Measurements from ENCODE around the gene THBS4.

THBS4 gene

DNA sequence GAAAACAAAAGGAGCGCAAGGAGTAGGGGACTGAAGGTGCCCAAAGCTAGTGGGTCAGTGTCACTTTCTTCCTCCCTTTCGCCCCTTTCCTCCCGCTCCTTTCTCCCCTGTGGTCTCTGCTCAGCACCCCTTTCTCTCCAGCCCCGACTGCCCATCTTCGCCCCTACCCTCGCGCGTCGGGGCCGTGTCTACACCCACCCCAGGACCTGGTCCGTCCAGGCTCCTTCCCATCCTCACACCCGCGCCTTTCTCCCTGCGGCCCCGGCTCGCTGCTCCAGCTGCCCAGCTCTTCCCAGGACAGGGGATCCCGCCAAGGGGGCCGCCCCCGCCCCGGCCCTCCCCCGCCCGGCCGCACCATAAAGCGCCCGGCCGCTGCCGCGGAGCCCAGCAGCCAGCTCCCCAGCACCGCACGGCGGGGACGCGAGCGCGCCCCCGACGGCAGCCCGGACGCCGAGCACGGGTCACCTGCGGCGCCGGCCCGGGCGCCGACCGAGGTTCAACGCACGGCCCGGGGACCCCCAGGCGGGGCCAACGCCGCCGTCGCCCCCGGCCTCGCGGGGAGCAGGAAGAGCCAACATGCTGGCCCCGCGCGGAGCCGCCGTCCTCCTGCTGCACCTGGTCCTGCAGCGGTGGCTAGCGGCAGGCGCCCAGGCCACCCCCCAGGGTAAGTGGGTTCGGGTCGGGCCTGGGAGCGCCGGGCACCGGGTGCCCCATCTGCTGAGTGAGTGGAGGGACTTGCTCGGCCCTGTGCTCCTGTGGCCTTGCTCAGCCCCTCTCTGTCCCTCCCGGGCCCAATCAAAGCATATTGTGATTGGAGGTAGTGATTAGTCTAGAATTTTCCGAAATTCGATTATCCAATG, at the start of gene THBS4:
Gene THBS4 (plus strand): TSS at position 387 of the 860 bp plus-strand sequence. CDS start 190 bp downstream, at position 577.
- DNase-seq (ENCODE audit: low read depth in 2 of 2): no peak

DNA sequence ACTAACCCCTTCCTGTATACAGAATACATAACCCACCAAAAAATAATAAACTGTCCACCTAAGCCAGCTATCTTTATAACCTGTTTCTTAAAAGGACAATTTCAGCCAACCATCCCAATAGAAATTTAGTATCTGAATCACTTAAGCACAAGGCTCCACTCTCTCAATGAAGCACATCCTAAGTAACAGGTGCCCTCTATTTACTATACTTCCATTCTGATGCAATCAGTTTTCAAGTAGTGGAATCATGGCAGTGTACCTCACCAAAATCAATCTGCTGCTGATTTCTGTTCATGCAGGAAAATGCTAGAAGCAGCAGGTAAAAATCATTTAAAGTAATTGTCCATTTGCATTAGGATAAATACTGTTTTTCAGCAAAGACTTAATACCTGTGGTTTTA, 48.9 kb upstream of the THBS4 start:
- DNase-seq (ENCODE audit: low read depth in 2 of 2): no peak

DNA sequence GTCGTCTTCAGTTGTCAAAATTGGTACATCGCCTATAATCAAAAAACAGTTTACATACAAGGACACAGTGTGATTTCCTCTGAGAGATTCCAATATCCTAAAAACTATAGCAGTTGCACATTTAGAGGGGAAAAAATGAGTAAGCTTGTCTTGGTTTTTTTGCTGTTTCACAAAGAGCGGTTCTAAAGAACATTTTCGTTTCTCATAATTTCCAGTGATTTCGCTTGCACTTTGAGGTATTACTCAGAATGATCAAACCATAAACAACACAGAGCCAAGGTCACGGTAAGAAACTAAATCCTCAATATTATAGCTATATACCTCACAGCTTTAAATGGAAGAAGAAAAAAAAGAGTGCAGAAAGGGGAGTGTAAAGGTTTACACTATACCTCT, 44.9 kb upstream of the THBS4 start:
- DNase-seq (ENCODE audit: low read depth in 2 of 2): no peak

DNA sequence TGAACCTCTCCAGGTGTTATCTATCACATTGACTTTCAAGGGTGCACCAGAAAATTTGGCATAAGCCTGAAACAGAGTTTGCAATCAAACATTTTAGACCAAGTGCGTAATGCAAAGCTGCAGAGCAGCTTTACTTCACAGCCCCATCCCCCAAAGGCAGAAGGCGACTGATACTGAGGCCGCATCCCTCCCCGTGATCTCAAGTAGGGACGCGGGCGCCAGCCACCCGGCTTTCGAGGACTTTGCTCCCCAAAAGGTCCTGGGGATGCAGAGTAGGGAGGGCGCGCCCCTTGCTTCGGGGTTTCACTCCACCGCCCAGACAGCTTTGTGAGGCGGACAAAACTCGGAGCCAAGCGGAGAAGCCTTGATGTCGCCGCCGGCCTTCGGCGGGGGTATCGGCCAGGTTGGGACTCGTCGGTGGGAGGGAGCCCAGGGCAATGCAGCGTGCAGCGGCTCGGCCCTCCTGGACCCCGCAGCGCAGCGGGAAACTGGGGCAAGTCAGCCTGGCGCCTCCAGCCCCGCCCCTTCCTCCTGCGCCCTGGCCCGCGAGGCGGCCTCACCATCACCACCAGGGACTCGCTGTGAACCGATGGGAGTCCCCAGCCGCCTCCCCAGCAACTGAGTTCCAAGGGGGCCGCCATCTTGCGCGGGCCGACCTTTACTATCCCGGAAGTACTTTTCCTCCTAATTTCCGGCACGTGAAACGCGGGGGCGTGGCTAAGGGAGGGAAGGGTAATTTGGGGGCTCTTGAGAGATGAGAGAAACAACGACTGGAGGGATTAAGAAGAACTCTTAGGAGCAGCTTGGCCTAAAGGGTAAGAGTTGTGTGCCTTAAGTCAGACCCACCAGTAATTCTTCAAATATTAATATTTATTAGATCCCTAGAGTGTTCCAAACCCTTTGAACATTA, 44.3 kb upstream of the THBS4 start, which contains the start of gene MTX3:
Gene MTX3 (minus strand): TSS at position 665 of the 910 bp plus-strand sequence. CDS start 24 bp downstream, at position 641.
- DNase-seq (ENCODE audit: low read depth in 2 of 2): peak; percentile 72 to 83

DNA sequence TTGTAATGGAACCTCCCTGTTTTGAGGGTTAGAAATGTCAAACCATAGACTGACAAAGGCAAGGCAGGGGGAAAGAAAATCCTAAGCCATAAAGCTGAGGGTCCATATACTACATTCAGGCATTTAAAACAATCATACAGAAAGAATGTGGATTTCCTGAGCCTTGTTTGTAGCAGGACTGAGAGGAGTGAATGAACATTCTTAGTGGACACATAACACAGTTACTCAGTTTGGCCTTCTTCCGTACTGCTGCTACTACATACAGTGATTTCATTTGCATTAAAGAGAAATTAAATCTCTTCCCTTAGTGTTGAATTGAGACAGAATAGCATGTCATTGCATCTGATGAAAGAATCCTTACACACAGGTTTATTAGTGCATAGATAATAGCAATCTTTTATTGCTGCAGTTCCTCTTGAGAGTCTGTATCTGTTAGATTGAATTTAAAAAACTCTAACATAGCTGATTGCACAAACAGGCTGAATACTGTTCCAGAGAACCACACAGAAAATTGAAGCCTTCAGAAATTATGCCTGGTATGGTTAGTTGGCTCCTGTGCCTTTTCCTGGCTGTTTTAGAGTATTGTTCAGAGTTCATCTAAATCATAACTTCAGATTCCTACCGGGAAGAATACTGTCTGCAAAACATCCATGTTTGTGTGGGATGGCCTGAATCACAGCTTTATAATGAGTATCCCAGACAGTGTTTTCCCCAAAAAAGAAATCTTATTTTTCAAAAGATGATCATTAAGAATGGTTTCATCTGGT, 42.1 kb upstream of the THBS4 start:
- no peak for DNase-seq (ENCODE audit: low read depth in 2 of 2)

DNA sequence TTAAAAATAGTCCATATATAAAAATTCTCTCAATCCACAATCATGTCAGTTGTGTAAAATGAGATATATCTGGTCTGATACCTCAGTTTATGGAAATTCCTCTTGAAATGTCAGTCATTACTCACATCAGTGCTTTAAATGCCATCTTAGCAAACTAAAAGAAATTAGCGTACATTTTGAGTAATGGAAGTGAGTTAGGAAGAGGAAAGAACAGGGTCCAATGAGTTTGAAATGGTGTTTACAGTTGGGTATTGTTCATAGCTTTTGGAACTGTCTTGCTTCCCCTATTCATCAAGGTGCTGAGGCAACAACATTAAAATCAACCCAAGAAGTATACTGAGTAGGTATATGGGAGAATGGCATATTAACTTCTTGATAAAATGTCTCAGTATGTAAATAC, 35.4 kb upstream of the THBS4 start:
- no peak for DNase-seq (ENCODE audit: low read depth in 2 of 2)

DNA sequence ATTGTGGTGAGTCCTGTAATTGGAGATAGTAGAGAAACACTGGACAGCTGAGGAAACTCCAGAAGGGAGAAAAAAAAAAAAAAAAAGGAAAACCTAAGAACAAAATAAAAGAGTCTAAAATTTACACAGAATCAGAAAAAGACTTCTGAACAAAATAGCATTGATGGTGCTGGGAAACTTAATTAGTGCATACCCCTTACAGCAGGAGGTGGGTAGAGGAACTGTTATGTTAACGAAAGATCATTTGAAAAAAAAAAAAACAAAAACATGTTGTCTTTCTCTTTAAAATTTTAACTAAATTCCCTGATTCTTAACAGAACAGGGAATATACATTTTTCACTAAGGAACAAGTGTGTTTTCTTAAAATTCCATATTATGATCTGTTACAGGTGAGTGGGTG, 32.5 kb upstream of the THBS4 start:
- no peak for DNase-seq (ENCODE audit: low read depth in 2 of 2)

DNA sequence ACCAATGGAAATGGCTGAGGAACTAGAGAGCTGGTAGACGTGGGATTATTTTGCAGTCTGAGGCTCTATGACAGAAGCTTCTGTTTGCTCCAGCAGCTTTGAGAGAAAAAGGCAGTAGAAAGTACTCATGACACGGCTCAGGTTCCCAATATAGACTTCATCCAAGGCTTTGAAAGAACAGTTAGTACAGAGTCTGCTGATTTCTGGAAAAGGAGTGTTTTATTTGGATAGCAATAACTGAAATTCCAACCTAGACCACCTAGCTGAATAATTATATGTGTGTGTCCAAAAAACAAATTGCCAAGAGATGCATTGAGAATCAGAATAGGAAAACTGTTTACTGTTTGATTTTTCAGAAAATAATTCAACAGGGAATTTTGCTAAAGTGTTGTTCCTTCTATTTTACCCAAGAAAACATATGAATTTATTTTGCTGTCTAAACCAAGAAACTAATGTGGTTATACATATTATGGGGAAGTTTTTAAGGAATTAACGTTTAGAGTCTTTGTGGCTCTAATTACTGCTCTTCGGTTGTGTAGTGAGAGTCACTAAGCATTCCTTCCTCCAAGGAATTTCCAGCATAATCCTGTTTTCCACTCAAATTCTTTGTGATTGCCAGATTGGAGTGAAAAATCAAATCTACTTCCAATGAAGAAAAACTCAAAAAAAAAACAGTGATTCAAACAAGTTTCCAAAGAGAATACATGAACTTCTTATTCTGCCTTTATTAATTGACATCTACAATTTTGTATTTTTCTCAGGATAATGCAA, 26.0 kb upstream of the THBS4 start:
- no peak for DNase-seq (ENCODE audit: low read depth in 2 of 2)

DNA sequence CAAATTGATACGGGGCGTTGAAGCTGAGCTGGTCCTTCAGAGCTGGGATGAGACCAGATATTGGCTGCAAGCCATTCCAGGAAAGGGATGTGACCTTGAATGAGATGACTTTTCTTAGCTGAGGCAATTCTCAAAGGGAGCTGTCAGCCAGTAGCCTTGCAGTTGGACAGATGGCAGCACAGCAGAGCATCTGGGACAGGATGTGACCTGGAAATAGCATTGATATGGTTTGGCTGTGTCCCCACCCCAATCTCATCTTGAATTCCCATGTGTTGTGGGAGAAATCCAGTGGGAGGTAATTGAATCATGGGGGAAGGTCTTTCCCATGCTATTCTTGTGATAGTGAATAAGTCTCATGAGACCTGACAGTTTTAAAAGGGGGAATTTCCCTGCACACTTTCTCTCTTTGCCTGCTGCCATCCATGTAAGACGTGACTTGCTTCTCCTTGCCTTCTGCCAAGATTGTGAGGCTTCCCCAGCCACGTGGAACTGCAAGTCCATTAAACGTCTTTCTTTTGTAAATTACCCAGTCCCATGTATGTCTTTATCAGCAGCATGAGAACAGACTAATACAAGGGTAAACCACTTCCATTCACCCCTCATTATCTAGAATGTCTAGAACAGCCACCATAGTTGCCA, 24.3 kb upstream of the THBS4 start:
- no peak for DNase-seq (ENCODE audit: low read depth in 2 of 2)

DNA sequence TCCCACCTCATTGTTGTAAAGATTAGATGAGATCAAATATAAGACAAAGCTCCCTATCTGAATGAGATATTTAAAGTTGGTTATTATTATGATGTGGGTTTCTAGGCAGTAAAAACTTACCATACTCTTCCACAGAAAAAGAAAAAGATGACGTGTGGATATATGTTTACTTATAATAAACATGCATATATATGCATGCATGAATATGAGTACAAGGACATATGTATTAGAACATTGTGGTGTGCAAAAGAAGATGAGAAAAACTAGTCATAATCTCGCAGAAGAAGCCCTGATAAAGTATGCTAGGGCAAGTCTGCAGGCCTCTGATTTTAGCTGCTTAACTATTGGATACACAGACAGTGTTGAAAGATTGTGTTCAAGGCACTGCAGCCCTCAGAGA, 10.1 kb upstream of the THBS4 start:
- no peak for DNase-seq (ENCODE audit: low read depth in 2 of 2)

DNA sequence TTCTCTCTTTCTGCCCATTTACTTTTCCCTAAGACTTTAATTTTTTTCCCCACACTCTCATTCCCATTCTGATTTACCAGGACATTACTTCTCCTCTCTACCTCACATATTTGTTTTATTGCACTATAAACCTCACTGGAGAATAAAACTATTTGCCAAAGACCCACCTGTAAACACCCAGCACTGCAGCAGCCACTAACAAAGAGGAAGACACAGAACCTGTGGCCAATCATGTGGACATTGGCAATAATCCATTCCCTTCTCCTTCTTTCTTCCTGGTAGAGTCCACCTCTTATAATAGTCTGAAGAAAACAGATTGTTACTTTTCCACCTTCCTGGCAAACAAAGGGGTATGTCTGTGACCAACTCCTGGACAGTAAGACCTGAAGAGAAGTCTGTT, 8.3 kb upstream of the THBS4 start:
- no peak for DNase-seq (ENCODE audit: low read depth in 2 of 2)

DNA sequence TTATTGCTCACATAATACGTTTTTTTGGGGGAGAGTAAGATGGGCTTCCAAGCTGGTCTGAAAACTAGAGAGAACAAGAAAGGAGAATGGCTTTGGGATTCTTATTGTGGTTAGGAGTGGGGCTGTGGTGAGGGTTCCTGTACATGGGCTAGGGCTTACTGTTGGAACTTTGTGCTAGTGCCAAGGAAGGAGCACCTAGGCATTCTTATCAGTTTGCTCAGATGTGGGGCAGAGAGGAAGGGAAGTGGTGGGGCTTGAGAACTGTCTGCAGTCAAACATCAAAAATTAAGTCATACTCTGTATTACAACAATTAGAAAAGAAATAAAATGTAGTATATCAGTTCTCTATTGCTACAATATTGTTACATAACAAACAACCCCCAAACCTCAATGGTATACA, 4.0 kb upstream of the THBS4 start:
- no peak for DNase-seq (ENCODE audit: low read depth in 2 of 2)

DNA sequence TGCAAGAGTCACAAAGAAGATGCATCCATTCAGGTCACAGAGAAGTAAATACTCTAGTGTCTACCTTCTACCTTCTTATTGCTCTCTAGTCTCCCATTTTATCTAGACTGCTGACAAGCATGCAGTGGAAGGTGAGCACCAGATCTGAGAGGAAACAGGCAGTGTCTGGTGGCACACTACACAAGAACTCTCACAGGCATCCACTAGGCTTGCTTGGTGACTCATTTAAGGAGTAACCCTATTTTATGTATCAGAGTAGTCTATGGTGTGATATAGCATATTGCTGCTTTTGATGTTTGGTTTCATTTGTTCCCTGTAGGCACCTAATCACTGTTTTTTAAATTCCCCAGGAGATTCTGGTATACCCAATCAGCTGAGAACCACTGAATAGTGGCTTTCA, 1.6 kb upstream of the THBS4 start:
- no peak for DNase-seq (ENCODE audit: low read depth in 2 of 2)

DNA sequence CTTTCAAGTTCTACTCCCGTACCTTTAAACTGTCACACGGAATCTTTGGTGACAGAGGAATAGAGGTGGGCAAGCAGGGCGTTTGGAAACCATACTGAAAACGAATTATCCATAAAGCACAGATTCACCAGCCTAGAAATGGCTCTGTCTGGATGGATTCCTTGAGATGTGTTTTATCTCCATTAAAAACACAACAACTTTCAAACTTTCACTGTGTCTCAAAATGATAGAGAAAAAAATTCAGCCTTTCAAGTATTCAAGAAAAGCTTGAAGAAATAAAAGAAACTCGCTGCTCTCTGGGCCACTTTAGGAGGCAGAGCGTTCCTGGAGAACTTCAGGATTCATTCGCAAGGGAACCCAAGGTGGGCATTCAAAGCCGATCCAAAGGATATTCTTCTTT, 589 bp upstream of the THBS4 start:
- no peak for DNase-seq (ENCODE audit: low read depth in 2 of 2)

DNA sequence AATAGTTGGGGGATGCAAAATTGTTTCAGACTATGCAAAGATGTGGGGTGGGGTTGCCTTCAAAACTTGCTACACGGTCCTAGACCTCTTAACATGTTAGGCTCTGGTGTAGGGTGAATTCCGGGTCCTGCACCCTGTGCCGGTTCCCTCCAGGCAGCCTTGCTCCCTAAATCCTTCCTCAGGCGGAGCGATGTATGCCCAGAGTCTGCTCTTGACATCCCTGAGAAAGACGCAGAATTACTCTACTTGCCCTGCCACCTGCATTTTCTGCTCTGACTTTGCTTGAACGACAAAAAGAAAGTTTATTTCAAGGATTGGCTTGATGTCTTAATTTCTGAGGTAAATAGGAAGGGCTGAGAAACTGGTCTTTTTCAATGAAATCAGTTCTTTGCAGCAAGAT, 691 bp downstream of the THBS4 start:
- no peak for DNase-seq (ENCODE audit: low read depth in 2 of 2)

DNA sequence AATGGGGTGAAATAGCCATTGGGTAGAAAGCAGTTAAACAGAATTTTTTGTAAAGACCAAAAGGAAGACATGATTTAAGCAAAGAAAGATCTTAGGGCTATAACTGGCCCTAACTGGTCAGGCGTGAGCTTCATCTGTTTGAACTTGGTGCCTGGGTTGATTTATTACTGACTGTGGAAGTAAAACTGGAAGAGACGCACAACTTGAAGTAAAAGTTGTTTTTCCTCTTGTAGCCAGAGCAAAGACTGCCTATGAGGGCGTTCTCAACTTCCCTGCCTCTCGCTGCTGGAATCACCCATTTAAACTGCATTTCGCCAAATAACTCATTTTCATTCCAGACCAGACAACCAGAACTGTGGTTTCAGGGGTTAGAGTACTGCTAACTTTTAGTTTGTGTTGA, 1.5 kb downstream of the THBS4 start:
- DNase-seq (ENCODE audit: low read depth in 2 of 2): no peak

DNA sequence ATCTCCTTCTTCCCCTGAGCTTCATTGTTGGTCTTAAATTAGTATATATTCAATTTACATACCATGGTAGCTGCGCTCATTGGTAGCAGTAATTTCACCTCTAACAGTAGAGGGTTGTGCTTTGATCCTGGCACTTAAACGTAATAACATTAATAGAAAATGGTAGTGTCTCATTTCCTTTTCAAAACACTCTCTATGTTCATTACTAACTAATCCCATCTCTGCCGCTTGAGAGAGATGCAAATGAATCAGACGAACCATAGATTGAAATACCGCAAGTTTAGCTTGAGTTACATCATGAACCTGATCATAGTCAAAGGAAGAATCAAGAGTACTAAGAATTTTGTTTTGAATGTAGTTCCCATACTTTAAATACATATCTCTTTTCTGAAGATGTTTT, 2.2 kb downstream of the THBS4 start:
- DNase-seq (ENCODE audit: low read depth in 2 of 2): no peak

DNA sequence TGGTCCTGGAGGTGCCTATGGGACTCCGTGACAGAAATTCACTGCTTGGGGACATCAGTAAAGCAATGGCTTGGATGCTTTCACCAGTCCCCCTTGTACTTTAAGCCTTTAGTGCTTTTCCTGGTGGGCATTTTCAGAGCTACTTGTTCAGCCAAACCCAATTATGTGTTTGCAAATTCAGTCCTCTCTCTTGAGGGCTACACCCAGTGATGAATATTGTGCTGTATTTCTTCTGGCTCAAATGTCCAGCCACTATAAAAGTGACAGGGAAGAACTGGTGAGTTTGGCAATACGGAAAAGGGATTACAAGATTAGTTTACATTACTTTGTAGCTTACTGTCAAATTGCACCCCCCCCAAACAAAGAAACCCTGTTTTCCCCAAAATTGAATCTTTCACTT, 4.5 kb downstream of the THBS4 start:
- no peak for DNase-seq (ENCODE audit: low read depth in 2 of 2)

DNA sequence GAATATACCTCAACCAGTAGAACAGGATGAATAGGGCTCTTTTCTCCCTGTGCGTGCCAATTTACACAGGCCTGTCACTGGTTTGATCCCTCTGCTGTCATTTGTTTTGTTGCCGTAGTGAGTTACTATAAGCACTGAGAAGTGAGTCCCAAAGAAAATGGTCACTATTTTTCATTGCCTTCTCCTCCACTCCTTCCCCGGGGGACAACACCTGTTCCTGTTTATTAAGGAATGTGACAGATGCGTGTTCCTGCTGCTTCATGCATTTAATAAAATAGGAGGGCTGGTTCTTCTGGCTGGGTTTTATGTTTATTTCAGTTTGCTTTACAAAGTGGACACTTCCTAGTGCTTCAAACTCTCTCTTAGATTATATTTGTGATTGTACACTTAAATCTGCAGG, 6.4 kb downstream of the THBS4 start:
- no peak for DNase-seq (ENCODE audit: low read depth in 2 of 2)

DNA sequence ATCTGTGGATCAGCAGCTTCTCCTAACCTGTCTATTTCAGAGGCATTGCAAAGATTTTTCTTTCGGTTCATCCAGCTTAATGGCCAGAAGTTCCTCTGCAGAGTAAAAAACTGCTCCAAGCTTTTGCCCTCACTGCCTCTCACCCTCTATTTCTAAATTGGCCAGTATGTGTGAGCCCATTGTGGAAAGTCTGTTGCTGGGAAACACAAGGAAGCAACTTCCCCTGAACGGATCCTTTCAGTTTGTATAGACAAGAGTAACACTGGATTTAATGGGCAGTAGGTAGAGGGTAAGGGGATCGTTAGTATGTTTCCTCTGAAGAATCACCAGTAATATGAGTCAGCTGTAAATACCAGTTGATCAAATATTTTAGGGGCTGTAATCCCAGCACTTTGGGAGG, 7.2 kb downstream of the THBS4 start:
- DNase-seq (ENCODE audit: low read depth in 2 of 2): no peak

DNA sequence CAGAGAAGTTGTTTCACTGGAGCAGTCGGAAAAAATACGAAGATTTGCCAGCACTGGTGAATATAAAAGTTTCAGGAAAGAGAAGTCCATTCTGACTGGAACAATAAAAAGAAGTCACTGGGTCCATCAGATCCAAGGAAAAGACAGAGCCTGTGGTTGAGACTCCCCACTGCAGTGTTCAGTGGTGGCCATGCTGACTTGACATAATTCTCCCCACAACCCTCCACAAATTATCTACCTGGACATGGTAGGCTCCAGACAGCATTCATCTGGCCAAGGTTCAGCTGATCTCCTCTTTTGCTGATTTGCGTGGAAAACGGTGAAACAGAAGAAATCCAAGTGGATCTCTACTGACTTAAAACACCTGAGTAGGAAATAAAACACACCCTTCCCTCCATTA, 8.0 kb downstream of the THBS4 start:
- no peak for DNase-seq (ENCODE audit: low read depth in 2 of 2)
